Retinal pigment epithelial cell (primary cell): ENCODE data around the gene TECR.

Experiments
- DNase-seq: peaks from one replicate; pipeline ENCODE4 v3.0.0-alpha.2; 2010; ENCODE audit warnings: low read depth
- H3K4me3 ChIP-seq: 2 replicates; pipeline ENCODE4 v1.5.1; 2011; ENCODE audit warnings: mild to moderate bottlenecking, low read length, control low read depth, moderate library complexity
- TF ChIP-seq, protein P1 (sequence below): conservative IDR thresholded peaks from 2 replicates; pipeline ENCODE4 v1.5.1; 2011; ENCODE audit warnings: low read depth, low read length, control low read depth, inconsistent platforms

Gene TECR, protein sequence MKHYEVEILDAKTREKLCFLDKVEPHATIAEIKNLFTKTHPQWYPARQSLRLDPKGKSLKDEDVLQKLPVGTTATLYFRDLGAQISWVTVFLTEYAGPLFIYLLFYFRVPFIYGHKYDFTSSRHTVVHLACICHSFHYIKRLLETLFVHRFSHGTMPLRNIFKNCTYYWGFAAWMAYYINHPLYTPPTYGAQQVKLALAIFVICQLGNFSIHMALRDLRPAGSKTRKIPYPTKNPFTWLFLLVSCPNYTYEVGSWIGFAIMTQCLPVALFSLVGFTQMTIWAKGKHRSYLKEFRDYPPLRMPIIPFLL

DNA sequence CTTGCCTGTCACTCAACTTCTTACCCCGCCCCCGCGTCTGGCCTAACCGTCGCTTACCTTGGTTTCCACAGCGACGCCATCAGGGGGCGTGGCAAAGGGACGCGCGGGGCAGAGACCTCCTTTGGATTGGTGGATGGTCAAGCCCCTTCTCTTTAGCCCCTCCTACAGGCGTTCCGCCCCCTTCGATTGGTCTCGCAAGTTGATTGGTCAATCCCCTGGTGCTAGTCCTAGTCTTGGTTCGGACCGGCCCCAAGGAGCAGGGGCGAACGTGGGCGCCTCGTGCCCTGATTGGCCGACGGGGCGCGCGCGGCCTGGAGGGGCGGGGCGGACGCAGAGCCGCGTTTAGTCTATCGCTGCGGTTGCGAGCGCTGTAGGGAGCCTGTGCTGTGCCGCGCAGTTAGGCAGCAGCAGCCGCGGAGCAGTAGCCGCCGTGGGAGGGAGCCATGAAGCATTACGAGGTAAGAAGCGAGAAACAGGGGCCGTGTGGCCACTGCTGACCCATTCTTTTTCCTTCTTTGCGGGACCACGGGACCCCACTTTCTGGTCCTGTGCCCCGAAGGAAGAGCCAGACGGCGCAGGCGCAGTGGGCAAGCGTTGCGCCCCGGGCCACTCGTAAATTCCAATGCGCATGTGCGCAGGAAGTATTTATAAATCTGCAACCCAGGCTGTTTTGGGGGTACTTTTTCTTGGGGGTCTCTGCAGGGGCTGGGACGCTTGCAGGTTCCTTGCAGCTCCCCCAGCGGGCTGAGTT is at the start of gene TECR:
Gene TECR (plus strand): TSS at position 341 of the 751 bp plus-strand sequence. CDS start 103 bp downstream, at position 444.
- H3K4me3 ChIP-seq, result peak within 1 kb of the TSS; percentile 84
- DNase-seq, result peak; percentile 99
- TF ChIP-seq, protein P1, sequence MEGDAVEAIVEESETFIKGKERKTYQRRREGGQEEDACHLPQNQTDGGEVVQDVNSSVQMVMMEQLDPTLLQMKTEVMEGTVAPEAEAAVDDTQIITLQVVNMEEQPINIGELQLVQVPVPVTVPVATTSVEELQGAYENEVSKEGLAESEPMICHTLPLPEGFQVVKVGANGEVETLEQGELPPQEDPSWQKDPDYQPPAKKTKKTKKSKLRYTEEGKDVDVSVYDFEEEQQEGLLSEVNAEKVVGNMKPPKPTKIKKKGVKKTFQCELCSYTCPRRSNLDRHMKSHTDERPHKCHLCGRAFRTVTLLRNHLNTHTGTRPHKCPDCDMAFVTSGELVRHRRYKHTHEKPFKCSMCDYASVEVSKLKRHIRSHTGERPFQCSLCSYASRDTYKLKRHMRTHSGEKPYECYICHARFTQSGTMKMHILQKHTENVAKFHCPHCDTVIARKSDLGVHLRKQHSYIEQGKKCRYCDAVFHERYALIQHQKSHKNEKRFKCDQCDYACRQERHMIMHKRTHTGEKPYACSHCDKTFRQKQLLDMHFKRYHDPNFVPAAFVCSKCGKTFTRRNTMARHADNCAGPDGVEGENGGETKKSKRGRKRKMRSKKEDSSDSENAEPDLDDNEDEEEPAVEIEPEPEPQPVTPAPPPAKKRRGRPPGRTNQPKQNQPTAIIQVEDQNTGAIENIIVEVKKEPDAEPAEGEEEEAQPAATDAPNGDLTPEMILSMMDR, result no peak

DNA sequence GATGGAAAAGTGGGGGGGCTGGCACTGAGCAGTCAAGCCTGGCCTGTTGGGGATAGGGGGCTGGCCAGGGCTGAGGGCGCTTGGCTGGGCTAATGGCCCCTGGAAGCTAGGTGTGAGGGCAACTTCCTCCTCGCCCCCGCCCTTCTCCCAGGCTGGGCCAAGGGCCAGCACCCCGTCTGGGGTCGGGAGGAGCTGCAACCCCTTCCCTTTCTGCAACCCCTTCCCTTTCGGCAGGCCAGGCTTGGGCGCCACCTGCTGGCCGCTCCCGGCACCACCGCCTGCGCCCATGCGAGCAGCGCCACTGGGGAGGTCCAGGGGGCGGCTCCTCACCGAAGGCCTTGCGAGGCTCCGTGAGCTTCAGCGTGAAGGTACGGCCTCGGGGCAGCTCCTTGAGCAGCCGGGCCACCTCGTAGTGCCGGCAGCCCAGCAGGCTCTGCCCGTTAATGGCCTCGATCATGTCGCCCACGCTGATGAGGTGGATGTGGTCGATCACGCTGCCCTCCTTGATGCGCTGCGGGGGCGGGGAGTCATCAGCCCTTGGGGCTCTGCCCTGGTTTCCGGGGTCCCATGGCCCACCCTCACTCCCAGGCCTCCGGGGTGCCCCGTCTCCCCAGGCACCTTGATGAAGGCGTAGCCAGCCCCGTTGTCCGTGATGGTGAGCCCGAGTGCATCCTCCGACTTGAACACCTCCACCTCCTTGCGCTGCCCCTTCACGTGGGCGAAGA is 49.3 kb upstream of the TECR start:
- TF ChIP-seq, protein P1, result peak; percentile 80
- H3K4me3 ChIP-seq, result no peak overlapping the region
- no peak for DNase-seq

DNA sequence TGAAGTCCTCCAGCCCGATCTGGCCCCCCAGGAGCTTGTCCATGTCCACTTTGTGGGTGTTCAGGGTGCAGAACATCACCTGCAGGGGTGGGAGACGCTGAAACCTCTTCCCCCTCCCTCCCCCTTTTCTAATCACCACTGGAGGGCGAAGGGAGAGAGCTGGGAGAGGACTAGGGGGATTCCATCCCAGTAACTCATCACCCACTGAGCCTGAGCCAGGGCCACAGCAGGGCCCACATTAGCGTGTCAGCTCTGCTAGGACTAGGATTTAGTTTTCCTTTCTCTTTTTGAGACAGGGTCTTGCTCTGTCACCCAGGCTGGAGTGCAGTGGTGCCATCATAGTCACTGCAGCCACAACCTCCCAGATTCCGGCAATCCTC is 48.7 kb upstream of the TECR start:
- no peak overlapping the region for H3K4me3 ChIP-seq
- TF ChIP-seq, protein P1, result no peak
- DNase-seq, result no peak

DNA sequence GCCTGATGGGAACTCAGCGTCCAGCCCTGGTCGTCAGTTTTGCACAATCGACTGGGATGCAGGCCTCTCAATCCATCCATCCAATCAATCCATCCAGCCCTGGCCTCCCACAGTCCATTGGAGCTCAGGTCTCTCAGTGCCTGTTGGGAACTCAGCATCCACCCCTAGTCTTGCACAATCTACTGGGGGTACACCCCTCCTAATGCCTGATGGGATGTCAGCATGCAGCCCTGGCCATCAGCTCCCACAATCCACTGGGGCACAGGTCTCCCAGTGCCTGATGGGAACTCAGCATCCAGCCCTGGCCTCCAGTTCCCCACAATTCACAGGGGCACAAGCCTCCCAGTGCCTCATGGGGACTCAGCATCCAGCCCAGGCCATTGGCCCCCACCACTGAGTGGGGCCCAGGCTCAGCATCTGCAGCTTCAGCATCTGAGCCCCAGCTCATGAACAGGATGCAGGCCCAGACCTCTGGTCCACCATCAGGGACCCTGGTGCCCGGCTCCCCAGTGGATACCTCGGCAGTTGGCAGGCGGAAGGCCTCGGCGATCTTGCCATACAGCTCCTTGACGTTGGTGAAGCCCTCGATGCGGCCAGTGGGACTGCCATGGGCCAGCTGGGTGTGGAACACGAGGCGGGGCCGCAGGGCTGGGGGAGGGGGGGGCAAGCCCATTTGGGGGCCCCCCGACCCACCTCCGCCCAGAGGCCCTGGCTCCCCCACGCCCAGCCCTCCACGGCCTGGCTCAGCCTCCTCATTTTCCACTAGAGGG is 47.0 kb upstream of the TECR start:
- H3K4me3 ChIP-seq, result no peak overlapping the region
- no peak for DNase-seq
- TF ChIP-seq, protein P1, result no peak

DNA sequence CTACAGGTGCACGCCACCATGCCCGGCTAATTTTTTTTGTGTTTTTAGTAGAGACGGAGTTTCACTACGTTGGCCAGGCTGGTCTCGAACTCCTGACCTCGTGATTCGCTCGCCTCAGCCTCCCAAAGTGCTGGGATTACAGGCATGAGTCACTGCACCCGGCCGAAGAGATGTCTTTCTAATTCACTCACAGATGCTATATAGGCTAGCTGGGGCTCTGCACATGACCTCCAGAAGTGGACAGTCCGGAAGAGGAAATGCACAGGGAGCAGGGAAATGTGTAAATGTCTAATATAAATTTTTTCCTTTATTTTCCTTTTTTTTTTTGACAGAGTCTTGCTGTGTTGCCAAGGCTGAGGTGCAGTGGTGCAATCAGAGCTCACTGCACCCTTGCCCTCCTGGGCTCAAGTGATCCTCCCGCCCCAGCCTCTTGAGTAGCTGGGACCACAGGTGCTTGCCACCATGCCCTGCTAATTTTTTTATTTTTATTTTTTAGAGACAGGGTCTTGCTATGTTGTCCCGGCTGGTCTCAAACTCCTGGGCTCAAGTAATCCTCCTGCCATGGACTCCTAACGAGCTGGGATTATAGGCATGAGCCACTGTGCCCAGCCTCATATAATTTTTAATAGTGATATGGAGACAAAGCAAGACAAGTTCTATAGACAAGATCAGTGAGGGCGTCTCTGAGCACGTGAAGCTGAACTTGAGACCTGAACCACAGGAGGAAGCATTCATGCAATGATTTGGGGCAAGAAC is 41.8 kb upstream of the TECR start:
- TF ChIP-seq, protein P1, result no peak
- no peak overlapping the region for H3K4me3 ChIP-seq
- DNase-seq, result no peak

DNA sequence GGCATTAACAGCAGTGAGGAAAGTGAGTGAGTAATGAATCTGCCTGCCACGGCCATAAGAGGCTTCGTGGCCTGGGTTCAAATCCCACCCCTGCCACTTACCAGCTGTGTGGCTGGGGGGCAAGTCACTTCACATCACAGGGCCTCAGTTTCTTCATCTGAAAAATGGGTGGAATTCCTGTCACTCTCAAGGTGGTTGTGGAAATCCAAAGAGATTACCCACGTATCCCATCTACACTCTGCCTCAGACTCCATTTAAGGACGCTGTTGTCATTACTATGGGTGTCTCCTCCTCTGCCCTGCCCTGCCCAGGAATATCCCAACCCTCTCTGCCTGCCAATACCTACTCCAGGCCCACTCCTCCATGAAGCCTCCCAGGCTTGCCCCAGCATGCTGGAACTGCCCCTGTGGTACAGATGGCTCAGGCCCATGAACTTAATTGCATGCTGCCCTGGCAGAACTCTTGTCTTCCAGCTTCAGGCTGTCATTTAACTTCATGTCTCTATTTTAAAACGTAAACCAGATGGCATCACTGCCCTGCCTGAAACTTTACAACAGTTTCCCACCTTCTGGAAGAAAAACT is 36.5 kb upstream of the TECR start:
- TF ChIP-seq, protein P1, result no peak
- no peak overlapping the region for H3K4me3 ChIP-seq

More for the DNA sequence above, 36.5 kb upstream of the TECR start:
- DNase-seq, result no peak
